Measurements from ENCODE around the gene DNAI1.
"Not testable (repeated sequence)": the region's sequence is repeated elsewhere in the genome, so short reads cannot be mapped to it uniquely, and the experiment has no call there.

The DNAI1 gene

GRCh38 chr9:34451135-34451534 lies 7.5 kb upstream of the DNAI1 start:
- peak; percentile 14 for DNase-seq (ENCODE audit: low spot score)

DNA sequence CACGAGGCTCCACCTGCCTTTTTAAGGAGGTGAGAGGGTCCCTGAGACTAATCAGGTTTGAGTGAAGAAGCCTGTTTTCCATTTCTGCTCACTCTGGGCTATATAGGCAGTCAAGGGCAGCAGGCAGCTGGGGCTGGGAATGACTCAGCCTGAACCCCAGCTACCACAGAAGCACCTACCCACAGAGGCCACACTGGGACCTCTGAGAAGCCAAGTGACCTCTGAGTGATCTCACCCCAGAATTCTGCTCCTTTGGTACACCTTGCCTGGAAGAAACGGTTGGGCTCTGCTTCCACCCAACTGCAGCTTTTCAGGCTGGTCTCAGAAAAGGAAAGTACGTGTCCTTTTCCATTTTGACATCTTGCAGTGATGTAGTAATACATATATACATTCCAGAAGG lies 7.1 kb upstream of the DNAI1 start:
- no peak for DNase-seq (ENCODE audit: low spot score)

GRCh38 chr9:34452568-34452967 lies 6.0 kb upstream of the DNAI1 start:
- no peak for DNase-seq (ENCODE audit: low spot score)

DNA sequence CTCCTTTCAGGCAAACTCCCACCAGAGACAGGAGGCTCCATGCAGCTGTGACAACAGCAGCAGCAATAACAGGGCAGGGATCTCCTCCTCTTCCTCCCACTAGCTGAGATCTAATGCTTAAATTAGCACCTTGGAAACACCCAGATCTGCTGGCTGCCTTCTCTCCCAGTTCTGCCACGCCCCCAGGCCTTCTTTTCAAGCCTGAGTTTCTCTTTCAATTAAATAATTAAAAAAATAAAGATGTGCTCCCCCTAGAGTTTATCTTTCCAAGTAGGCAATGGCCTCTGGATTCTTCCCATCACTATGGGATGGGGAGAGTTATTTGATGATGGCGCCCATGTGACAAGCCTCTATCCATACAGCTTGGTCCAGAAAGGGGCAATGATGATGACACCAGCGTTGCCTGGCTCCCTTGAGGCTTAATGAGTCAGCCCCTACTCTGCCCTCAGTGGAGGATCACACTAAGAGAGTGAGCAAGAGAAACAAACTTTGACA lies 4.0 kb upstream of the DNAI1 start:
- no peak for DNase-seq (ENCODE audit: low spot score)

GRCh38 chr9:34456151-34456550 lies 2.5 kb upstream of the DNAI1 start:
- DNase-seq (ENCODE audit: low spot score), result no peak

DNA sequence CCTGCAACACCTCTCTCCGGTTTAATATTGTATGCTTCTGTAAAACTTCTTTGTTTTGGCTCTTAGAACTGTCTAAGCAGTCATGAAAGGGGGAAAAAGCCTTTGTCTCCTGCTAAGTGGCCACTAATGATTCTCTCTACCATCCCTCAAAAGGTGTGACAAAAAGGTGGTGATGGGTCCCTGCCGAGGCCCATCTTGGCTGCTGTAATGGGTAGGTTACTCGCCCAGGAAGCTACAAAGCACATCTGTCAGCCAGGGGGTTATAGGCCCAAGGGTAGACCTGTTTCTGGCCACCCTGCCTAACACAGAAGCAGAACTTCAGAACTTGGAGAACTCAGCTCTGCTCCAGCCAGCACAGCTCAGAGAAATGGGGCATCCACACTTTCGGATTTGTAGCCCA lies 1.9 kb upstream of the DNAI1 start:
- DNase-seq (ENCODE audit: low spot score), result no peak

DNA sequence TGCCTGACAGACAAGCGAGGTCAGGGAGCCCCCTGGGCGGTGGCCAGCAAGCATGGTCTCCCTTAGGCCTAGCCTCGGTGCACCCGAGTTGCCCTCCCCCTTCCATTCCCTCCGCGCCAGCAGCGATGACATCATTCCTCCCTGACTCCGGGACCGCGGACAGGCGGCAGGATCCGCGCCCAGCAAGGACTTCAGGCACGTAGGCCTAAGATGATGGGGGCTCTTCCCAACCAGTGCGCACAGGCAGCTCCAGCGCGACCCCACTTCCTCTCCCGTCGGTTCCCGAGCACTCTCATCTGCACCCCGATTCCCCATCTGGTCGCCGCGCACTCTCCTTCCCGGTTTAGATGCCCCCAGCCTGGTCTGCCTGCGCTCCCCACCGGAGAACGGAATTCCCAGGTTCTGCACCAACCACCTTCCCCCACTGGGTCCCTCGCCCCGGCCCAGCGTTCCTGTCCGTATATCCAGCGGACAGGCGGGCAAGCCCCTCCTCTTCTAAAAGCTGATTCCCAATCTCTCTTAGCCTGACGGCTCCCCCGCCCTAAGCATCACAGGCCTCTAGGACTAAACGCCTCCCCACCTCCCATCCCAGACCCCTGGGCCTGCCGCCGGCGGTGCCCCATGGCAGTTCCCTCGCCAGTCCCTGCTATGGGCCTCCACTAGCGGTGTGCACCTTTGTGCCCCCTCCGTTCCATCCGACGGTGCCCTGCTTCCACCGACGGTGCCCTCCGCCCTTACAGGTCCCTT lies 1.2 kb upstream of the DNAI1 start:
- peak; percentile 62 for DNase-seq (ENCODE audit: low spot score)

- no peak for DNase-seq (ENCODE audit: low spot score)
Measured at GRCh38 chr9:34458959-34459340, 345 bp downstream of the DNAI1 start.

DNA sequence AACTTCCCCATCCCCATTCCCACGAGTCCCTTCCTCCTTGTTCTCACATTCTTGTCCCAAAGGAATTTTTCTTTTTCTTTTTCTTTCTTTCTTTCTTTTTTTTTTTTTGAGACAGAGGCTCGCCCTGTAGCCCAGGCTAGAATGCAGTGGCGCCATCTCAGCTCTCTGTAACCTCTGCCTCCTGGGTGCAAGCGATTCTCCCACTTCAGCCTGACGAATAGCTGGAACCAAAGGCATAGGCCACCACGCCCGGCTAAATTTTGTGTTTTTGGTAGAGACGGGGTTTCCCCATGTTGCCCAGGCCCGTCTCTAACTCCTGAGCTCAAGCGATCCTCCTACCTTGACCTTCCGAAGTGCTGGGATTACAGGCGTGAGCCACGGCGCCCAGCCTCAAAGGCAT lies 751 bp downstream of the DNAI1 start:
- no peak for DNase-seq (ENCODE audit: low spot score)

- no peak for DNase-seq (ENCODE audit: low spot score)
Measured at GRCh38 chr9:34459941-34460340, 1.3 kb downstream of the DNAI1 start.

- DNase-seq (ENCODE audit: low spot score), result no peak
Measured at GRCh38 chr9:34463098-34463900, 4.7 kb downstream of the DNAI1 start.

- no peak for DNase-seq (ENCODE audit: low spot score)
Measured at GRCh38 chr9:34463901-34464232, 5.3 kb downstream of the DNAI1 start.

GRCh38 chr9:34464571-34464970 lies 6.0 kb downstream of the DNAI1 start:
- no peak for DNase-seq (ENCODE audit: low spot score)

- DNase-seq (ENCODE audit: low spot score), result no peak
Measured at GRCh38 chr9:34465468-34465867, 6.9 kb downstream of the DNAI1 start.

GRCh38 chr9:34475097-34475496 lies 16.5 kb downstream of the DNAI1 start:
- DNase-seq (ENCODE audit: low spot score), result no peak

DNA sequence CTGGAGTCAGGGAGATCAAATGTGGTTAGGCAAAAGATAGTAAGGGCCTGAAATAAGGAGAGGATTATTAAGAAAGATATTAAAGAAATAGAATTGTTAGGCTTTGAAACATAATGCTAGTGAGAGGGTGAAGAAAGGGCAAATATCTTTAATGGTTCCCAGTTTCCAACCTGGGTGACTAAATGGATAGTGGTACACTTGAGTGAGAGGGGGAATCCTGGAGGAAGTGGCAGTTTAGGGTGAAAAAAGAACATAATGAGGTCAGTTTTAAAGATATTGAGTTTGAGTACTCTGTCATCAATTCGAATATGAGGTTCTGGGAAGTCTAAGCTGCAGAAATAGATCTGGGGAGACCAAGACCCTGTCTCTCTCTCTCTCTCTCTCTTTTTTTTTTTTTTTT lies 18.9 kb downstream of the DNAI1 start:
- no peak for DNase-seq (ENCODE audit: low spot score)

DNA sequence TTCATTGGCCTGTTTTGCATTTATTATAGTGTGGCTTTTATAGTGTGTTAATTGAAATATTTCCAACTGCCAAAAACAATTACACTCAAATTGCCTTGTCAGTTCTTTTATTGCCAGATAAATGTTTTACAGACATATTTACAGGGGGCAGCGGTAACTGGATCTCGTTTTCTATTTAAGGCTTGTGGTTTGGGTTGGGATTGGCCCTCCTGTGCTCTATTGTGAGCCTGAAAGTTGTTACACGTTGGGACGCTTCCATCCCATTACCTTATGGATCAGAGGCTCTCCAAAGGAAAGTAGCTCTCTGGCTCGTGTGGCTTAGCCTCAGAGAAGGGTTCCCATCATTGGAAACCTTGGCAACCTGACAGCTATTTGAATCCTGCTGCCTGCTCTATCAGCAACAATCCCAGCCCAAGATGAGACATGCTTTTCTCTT lies 20.8 kb downstream of the DNAI1 start:
- no peak for DNase-seq (ENCODE audit: low spot score)

- not testable (repeated sequence) for DNase-seq (ENCODE audit: low spot score)
Measured at GRCh38 chr9:34481620-34482019, 23.0 kb downstream of the DNAI1 start.

- DNase-seq (ENCODE audit: low spot score), result not testable (repeated sequence)
Measured at GRCh38 chr9:34482746-34483145, 24.1 kb downstream of the DNAI1 start.

- DNase-seq (ENCODE audit: low spot score), result no peak
Measured at GRCh38 chr9:34484678-34485077, 26.1 kb downstream of the DNAI1 start.

DNA sequence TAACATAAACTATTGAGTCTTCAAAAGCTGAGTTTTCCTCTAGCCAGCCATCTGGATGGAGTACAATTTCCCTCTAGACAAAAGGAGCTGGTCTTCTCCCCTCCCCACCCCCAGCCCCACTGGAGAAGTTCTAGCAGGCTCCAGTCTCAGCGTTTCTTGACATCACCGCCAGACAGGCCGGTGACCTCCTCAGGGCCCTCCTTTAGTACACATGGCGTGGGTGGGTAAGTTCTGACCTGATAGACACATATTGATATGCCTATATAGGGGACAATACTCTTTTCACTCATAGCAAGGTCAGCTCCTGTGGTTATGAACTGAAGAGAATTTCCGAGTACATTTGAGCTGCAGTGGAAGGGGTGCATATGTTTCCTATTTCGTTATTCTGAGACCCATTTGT lies 27.2 kb downstream of the DNAI1 start:
- DNase-seq (ENCODE audit: low spot score), result no peak

GRCh38 chr9:34486572-34486971 lies 28.0 kb downstream of the DNAI1 start:
- DNase-seq (ENCODE audit: low spot score), result no peak

- no peak for DNase-seq (ENCODE audit: low spot score)
Measured at GRCh38 chr9:34490360-34490759, 31.8 kb downstream of the DNAI1 start.

DNA sequence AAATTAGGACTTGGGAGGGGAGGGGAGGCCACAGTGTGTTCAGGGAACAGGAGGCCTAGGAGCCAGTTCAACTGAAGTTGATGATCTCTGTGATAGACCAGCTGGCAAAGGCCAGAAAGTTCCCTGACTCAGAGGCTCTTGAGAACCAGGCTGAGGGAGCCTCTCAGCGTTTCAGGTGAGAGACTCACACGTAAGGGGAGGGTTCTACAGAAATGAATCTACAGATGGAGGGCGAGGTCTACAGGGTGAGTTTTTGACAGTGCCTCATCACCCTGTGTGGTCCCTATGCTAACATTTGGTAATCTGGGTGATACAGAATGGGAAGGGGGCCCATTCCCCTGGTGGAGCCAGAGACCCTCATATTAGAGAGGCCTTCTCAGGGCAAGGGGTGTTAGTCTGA lies 32.2 kb downstream of the DNAI1 start:
- no peak for DNase-seq (ENCODE audit: low spot score)

Data from iPS-NIHi11 (cell line).